Measurements from ENCODE around the gene WEE1. TPM values are rescaled to one million over a fixed set of nuclear protein-coding genes. Genes with fewer than 3 reads are reported as not detected.
A peak's percentile ranks its signal among the peaks of the same experiment; 100 is the strongest.

WEE1 gene
- polyA plus RNA-seq, 1 donor (not counting 4 experiments of a cell fraction or from before 2014, with no cell fraction given) = 39.2 TPM

DNA sequence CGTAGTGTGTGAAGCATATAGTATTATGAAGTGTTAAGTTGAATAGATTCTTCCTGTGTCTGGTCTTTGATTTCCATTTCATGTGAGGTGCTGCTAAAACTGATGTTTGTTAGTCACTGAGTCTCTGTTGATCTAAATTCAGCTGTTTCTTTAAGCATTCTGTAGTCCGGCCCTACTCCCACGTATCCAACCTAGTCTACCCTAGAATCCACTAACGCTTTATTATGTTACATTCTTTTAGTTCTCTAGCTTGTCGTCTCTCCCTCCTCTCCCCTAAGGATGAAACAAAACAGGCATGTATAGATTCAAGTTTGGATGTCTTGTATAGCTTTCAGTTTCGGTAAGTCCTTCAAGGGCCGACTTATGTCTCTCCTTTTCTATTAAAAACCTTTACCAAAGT is 4.1 kb downstream of the WEE1 start:
- dilution Hi-C loops (cut with MboI; ENCODE audit: extremely low pct_ligation_motif_present, low sequenced_read_pairs) = no loop called here
- Histone ChIP-seq H3K36me3 (ENCODE audit: control insufficient read depth in 2 of 2, extremely low read depth in 1 of 2, insufficient read depth in 2 of 2, low read length in 2 of 2) (peaks cover 8 to 22% of the 10 kb centered on the region in 2 experiments), H2AFZ (ENCODE audit: control insufficient read depth, low read length) (no peak overlapping the region), H4K20me1 (ENCODE audit: control insufficient read depth, extremely low read depth, insufficient read depth, low read length) (no peaks in the 10 kb centered on the region), H3K4me2 (ENCODE audit: control insufficient read depth, extremely low read depth, insufficient read depth, low read depth, low read length) (peak overlapping the region; percentile 83), H3K4me1 (ENCODE audit: control insufficient read depth, extremely low read depth, insufficient read depth, low read length) (peaks cover 10% of the 10 kb centered on the region), H3K27ac (ENCODE audit: control insufficient read depth, insufficient read depth, low read length) (peak overlapping the region; percentile 95), H3K9ac (ENCODE audit: control insufficient read depth, extremely low read depth, insufficient read depth, low read length) (peak overlapping the region; percentile 87), H3K9me3 (ENCODE audit: control insufficient read depth, low read depth, low read length) (no peaks in the 10 kb centered on the region), H3K79me2 (ENCODE audit: control insufficient read depth, insufficient read depth, low read length) (peaks cover 81% of the 10 kb centered on the region), H3K27me3 (ENCODE audit: control insufficient read depth, extremely low read depth, insufficient read depth, low read length) (no peaks in the 10 kb centered on the region), H3K4me3 (ENCODE audit: control insufficient read depth in 2 of 3, extremely low read depth in 1 of 3, insufficient read depth in 2 of 3, low read depth in 1 of 3, low read length in 3 of 3) (peak overlapping the region; percentile 71 to 86 (median 71)), H3K9me1 (ENCODE audit: control insufficient read depth, extremely low read depth, insufficient read depth, low read length) (no peaks in the 10 kb centered on the region)
- DNase-seq (ENCODE audit: low read depth, low spot score) = no peak
- FAIRE-seq = peak; percentile 26
- TF ChIP-seq CTCF (optimal IDR thresholded peaks at IDR 0.05 in 1 of 3, IDR thresholded peaks at IDR 0.05 in 1 of 3, conservative IDR thresholded peaks at IDR 0.05 in 1 of 3; ENCODE audit: extremely low read depth in 1 of 3, insufficient read depth in 2 of 3, low read length in 3 of 3) = no peak
- no peak for TF ChIP-seq EZH2 (IDR thresholded peaks at IDR 0.05; ENCODE audit: low read length)

DNA sequence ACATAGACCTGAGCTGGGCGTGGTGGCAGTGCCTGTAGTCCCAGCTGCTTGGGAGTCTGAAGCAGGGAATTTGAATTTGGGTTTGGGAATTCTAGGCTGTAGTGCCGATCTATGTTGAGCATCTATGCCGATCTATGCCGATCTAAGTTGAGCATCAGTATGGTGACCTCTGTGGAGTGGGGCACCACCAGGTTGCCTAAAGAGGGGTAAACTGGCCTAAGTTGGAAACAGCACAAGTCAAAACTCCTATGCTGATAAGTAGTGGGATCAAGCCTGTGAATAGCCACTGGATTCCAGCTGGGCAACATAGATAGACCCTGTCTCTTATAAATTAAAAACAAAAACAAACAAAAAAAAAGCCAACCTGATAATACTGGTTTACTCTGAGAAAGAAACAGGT is 7.4 kb downstream of the WEE1 start:
- dilution Hi-C loops (cut with MboI; ENCODE audit: extremely low pct_ligation_motif_present, low sequenced_read_pairs) = no loop called here
- no peak overlapping the region for H3K4me3 ChIP-seq (ENCODE audit: control insufficient read depth in 2 of 3, extremely low read depth in 1 of 3, insufficient read depth in 2 of 3, low read depth in 1 of 3, low read length in 3 of 3)
- H3K27ac ChIP-seq (ENCODE audit: control insufficient read depth, insufficient read depth, low read length) = no peak overlapping the region
- H3K9ac ChIP-seq (ENCODE audit: control insufficient read depth, extremely low read depth, insufficient read depth, low read length) = no peak overlapping the region
- peaks cover 12 to 24% of the 10 kb centered on the region in 2 experiments for H3K36me3 ChIP-seq (ENCODE audit: control insufficient read depth in 2 of 2, extremely low read depth in 1 of 2, insufficient read depth in 2 of 2, low read length in 2 of 2)
- TF ChIP-seq EZH2 (IDR thresholded peaks at IDR 0.05; ENCODE audit: low read length) = no peak
- no peak for TF ChIP-seq CTCF (optimal IDR thresholded peaks at IDR 0.05 in 1 of 3, IDR thresholded peaks at IDR 0.05 in 1 of 3, conservative IDR thresholded peaks at IDR 0.05 in 1 of 3; ENCODE audit: extremely low read depth in 1 of 3, insufficient read depth in 2 of 3, low read length in 3 of 3)
- peaks cover 69% of the 10 kb centered on the region for H3K79me2 ChIP-seq (ENCODE audit: control insufficient read depth, insufficient read depth, low read length)
- no peak overlapping the region for H3K4me2 ChIP-seq (ENCODE audit: control insufficient read depth, extremely low read depth, insufficient read depth, low read depth, low read length)
- H3K4me1 ChIP-seq (ENCODE audit: control insufficient read depth, extremely low read depth, insufficient read depth, low read length) = peaks cover 7% of the 10 kb centered on the region
- H4K20me1 ChIP-seq (ENCODE audit: control insufficient read depth, extremely low read depth, insufficient read depth, low read length) = no peaks in the 10 kb centered on the region
- no peak for DNase-seq (ENCODE audit: low read depth, low spot score)
- H3K27me3 ChIP-seq (ENCODE audit: control insufficient read depth, extremely low read depth, insufficient read depth, low read length) = no peaks in the 10 kb centered on the region
- no peaks in the 10 kb centered on the region for H3K9me3 ChIP-seq (ENCODE audit: control insufficient read depth, low read depth, low read length)
- H2AFZ ChIP-seq (ENCODE audit: control insufficient read depth, low read length) = no peak overlapping the region
- H3K9me1 ChIP-seq (ENCODE audit: control insufficient read depth, extremely low read depth, insufficient read depth, low read length) = no peaks in the 10 kb centered on the region
- no peak for FAIRE-seq
